HG03432 (cell line): Measurements from ENCODE around the gene ANKRD9.

Experiments
- ATAC-seq: cut with Tn5 transposase; IDR thresholded peaks from one replicate; pipeline ENCODE4 v1.9.1; 2021; ENCODE audit warnings: mild to moderate bottlenecking, moderate library complexity; ENCODE audit not compliant: unreplicated experiment

The ANKRD9 gene

DNA sequence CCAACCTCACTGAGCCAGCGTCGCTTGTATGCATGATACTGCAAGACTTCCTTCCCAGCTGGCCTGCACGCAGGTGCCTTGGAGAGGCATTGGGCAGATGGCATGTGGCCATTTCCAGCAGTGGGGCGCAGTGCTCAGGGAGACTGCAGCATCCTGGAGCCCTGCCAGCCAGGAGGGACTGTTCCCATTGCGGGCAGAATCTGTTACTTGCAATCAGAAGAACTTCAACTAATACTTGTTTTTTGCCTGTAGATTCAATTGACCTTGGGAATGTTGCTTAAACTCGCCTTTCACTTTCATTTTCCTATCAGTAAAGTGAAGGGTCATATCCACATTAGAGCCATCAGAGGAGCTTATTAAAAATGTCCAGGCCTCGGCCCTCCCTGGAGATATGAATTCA, 29.8 kb downstream of the ANKRD9 start:
- ATAC-seq: no peak

DNA sequence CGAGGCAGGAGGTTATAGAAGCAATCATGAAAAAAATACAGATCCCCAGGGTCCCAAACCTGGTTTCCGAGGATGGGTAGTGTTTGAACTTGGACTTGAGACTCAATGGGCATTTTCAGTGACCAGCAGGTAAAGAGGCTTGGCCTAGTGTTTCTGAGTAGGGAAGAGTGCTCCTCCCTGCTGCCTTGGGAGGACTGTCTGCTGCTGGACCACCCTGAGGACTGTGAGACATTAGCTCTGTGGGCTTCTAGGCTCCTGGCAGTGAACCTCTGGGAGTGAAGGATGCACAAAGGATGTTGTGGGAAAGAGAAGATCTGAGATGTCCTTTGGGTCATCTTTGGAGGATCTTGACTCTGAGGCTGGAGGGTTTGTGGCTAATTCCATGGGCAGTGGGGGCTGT, 30.5 kb downstream of the ANKRD9 start:
- ATAC-seq: no peak

DNA sequence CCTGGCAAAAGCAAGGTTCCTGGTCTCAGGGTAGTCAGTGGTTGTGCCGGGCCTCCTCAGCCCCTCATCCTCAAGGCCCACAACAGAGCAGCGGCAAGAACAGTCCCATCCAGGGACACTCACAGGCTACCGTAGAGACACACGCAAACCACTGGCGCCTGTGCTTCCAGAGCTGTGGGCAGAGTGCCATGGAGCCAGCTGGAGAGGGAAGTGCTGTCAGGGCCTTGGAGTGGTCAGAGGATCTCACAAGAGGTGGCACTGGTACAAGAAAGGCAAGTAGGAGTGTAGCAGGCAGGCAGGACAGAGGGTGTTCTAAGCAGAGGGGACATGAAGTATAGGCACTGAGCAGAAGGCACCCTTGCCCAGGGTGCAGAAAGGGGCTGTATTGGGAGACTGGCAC, 34.6 kb downstream of the ANKRD9 start:
- ATAC-seq: no peak

DNA sequence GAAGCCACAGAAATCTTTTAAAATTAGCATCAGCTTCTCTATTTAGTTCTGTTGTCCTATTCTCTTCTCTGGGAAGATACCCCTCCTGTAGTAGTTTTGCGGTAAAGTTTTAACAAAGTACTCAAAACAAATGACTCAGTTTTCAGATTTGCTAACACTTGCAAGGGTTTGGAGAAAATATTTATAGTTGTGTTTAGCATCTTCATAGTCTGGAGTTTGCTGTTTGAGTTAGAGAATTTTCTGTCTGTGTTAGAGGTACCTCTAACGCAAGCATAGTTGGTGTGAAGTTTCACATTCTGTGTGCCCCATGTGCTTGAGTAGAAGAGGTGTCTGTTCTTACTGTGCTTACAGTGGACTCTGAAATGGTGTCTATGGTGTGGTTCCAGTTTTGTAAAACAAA, 36.0 kb downstream of the ANKRD9 start:
- no peak for ATAC-seq

DNA sequence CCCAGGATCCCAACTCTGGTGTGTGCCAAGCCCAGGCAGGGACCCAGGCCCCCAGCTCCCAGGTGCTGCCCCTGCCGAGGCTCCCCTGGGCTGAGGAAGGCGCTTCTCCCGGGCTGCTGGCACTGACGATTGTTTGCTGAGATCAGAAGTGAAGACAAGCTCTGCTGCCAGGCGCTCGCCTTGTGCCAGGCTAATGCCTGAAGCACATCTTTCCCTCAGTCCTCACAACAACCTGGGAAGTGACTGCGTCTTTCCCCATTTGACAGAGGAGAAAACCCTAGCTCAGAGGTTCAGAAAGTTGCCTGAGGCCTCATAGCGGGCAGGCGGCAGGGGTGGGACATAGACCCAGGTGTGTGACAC, 36.8 kb downstream of the ANKRD9 start:
- no peak for ATAC-seq

DNA sequence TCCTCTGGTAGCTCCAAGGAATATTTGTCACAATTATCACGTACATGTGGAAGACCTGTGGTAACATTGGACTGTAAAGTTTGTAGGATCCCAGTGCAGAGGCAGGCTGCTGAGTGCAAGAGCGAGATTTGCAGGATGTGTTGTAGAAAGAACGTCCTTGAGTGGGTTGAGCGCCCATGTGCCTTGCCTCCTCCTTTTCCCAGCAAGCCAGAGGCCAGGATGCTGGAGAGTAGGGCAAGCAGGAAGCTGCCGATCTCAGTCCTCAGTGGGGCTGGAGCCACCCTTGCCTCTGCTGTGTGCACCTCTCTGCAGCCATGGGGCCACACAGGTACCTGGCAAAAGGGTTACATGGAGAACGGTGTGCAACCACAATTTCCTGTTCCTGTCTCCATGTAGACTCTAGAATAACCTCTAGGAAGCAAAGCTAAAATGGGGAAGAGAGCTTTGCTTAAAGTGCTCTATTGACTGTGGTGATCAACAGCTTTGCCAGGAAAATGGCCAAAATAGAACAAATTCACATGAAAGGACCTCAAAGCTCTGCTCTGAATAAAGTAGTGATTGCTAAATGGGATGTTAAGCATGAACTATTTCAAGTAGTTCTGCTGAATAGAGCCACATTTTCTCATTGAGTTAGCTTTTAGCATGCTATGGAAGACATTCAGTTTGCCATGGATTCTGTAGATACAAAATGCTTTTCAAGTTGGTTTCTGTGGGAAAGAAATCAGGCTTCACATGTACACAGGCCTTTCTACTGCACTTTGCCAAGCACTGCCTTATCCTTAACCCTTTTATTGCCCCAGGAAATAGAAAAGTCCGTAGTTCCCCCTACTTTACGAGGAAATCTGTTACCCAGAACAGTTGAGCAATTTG, 37.4 kb downstream of the ANKRD9 start:
- no peak for ATAC-seq

DNA sequence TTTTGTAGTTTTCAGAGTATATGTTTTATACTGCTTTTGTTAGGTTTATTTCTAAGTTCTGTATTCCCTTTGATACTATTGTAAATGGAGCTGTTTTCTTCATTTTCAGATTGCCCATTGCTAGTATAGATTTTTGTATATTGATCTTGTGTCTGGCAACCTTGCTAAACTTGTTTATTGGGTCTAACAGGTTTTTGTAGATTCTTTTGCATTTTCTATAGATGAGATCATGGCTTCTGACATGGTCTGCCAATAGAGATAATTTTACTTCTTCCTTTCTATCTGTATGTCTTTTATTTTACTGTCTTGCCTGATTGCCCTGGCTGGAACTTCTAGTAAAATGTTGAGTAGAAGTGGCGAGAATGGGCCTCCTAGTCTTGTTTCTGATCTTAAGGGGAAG, 40.3 kb downstream of the ANKRD9 start:
- no peak for ATAC-seq

DNA sequence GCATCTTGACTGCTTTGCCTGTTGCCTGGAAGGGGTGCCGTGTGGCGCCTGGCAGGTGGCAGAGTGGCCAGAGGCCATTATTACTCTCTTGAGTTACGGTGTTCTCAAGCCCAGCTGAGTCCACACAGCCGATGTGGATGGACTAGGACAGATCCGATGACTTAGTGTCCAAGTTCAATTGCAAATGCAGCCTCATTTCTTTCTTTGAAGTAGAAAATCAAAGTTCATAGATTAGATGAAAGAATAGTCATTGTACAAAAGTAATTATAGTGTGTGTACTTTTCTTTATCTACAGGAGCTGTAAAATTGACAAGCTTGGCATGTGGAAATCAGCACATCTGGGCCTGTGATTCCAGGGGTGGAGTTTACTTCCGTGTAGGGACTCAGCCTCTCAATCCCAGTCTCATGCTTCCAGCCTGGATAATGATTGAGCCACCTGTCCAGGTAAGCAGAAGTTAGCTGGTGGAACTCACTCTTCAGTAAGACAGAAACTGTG, 44.7 kb downstream of the ANKRD9 start:
- no peak for ATAC-seq

DNA sequence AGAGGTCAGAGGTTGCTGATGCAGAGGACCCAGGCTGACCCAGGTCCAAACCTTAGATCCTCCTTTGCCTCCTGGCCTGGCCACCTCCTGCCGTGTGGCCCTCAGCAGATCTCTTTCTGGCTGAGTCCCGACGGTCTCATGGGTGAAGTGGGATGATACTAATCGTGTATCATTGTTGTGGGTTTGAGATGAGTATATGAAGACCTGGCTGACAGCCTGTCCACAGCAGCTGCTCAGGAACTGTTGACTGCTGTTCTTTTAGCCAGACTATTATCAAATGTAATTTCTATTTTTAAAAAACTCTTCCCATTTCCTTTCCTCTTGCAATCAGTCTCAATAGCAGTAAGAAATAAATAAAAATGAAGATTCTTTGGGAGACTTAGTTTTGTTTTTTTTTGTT, 45.6 kb downstream of the ANKRD9 start:
- ATAC-seq: no peak

DNA sequence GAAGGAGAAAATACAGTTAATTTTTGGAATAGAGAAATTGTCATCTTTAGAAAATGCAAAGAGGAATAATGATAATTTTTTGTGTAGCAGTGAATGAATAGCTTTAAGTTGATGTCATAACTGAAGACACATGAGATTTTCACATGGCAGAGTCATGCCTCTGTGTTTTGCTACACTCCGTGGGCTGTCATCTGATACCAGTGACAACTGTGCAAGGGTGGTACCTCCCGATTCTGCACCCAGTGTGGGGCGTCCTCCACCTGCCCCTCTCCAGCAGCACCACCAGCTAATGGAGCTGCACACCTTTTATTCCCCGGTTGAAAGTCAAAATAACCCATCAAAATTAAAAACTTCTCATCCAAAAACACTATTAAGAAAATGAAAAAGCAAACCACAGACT, 47.2 kb downstream of the ANKRD9 start:
- ATAC-seq: no peak

DNA sequence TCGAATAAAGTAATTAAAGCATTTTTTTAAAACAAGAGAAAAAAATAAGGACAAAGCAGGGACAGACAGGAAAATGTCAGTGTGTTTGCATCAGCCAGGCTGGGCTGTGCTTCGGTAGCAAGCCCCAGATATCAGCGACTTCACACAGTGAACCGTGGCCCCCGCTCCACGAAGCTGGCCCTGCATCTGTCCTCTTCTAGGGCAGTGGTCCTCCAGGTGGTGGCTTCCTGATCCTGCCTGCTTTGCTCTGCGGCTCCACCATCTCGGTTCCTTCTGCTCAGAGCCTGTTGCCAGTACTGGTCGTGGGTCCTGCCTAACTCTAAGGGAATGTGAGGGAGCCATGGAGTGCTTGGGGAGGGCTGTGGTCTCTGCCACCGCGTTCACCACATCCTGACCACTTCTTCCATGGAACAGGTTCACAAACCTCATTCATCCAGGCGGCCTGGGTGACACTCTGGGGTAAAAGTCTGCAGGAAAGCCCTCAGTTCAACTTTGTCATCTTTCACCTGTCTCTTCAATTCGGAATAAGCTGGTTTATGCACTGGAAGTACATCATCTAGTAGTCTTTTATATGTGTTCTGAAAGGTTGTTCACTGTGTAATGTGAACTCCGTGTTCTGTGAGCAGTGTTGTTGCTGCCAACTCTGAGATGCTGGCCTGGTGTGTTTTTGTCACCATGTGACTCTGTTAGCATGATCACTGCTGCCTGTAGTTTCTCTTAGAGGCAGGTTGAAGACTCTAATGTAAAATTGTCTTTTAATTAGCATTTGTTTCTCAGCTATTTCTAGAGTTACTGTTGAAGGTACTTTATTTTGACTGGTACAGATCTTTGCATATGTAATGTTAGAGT, 47.9 kb downstream of the ANKRD9 start:
- ATAC-seq: no peak

DNA sequence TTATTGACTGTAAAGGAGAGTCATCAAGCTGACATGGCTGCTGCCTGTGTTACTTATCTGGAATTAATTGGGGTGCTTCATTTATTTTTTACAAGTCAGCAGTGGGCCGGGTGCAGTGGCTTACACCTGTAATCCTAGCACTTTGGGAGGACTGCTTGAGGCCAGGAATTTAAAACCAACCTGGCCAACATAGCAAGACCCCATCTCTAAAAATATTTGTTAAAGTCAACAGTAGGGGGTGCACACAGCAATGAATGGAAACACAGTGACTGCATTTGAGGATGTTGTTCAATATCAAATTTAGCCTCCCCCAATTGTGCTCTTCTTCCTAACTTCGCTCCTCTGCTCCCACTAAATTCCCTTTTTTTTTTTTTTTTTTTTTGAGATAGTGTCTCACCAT, 52.1 kb downstream of the ANKRD9 start:
- no peak for ATAC-seq

DNA sequence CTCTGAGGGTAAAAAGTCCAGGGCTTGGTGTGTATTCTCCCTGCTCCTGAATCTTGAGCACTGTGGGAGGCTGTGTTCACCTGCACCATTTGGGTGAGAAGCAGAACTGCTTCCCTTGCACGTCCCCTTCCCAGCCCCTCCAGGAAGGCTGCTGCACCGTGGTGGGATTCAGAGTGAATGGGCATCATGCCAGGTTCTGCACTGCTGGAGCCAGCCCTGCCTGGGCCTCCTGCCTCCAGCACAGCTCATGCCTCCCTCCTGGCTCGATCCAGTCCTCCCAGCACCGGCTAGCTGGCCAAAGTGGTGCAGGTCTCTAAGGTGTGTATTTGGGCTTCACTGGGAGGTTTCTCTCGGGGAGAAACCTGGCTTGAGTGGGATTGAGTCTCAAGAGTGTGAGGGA, 54.9 kb downstream of the ANKRD9 start:
- ATAC-seq: no peak

DNA sequence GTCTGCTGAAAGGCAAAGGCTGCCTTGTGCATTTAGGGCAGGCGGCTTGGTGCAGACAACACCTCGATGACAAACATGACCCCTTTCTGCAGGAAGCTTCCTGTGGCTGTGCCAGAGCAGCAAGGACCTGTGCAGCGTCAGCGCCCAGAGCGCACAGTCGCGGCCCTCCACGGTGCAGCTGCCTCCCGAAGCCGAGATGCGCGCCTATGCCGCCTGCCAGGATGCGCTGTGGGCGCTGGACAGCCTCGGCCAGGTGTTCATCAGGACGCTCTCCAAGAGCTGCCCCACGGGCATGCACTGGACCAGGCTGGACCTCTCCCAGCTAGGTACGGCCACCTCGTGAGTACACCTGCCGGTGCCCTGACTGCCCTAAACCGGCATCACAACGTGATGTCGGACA, 57.3 kb downstream of the ANKRD9 start:
- no peak for ATAC-seq
